NB4 (cell line): Measurements from ENCODE around the gene GNAO1.

ENCODE experiments used
- DNase-seq: peaks from one replicate; pipeline ENCODE4 v3.0.0; 2010; ENCODE audit warnings: low read depth
- H3K4me3 ChIP-seq: one replicate; pipeline ENCODE4 v1.5.1; 2011; ENCODE audit warnings: mild to moderate bottlenecking, low read depth, low read length, moderate library complexity
- MYC ChIP-seq: IDR thresholded peaks from 2 replicates; pipeline ENCODE4 v1.6.1; 2011; ENCODE audit warnings: low read depth, low read length
- POLR2A ChIP-seq: IDR thresholded peaks from 2 replicates; pipeline ENCODE4 v1.6.1; 2011; ENCODE audit warnings: mild to moderate bottlenecking; ENCODE audit not compliant: insufficient read length; ENCODE audit errors: extremely low read depth
- TF ChIP-seq, protein P1 (sequence below): IDR thresholded peaks from one replicate; pipeline ENCODE4 v1.5.1; 2012; ENCODE audit warnings: low read depth, low read length
- TF ChIP-seq, protein P2 (sequence below): IDR thresholded peaks from 2 replicates; pipeline ENCODE4 v1.6.1; 2011; ENCODE audit warnings: low read depth, low read length

The GNAO1 gene

DNA sequence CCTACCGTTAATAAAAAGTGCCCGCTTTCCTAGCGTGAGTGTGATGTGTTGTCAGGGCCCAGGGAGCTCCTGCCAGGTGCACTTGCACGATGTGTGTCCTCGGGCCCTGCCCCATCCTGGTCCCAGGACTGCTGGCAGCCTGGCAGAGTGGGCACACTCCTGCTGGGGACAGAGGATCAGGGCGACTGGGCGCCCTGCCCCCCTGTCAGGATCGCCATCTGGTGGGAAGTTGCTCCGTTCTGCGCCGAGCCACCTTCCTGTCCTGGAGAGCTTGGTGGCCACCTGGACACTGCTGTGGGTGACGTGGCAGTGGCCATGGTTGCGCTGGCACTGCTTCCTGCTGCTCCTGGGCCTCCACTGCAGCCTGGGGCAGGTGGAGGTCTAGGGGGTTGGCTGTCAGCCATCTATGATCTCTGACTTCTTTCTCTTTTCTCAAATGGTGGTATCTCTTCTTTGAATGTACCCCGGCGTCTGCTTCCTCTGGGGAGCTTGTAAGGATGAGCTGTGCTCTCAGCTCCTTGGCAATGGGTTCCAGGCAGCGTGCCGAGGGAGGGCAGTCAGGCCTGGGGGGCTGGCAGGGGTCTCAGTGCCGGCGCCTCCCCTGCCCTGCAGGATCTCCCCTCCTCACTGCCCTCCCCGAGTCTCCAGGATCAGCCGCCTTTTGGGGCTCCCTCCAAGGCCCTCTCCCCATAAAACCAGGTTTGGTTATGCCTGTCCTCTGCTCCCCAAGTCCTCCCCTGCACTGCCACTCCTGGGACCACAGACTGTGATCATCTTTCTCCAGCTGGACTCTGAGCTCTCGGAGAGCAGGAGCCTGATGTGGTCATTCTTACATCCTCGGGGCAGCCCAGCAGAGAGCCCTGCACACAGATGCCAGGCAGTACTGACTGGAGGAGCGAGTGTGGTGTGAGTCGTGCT is 157.1 kb downstream of the GNAO1 start:
- DNase-seq, result no peak
- no peak overlapping the region for H3K4me3 ChIP-seq
- TF ChIP-seq POLR2A (no peak), MYC (no peak)
- TF ChIP-seq, protein P1, sequence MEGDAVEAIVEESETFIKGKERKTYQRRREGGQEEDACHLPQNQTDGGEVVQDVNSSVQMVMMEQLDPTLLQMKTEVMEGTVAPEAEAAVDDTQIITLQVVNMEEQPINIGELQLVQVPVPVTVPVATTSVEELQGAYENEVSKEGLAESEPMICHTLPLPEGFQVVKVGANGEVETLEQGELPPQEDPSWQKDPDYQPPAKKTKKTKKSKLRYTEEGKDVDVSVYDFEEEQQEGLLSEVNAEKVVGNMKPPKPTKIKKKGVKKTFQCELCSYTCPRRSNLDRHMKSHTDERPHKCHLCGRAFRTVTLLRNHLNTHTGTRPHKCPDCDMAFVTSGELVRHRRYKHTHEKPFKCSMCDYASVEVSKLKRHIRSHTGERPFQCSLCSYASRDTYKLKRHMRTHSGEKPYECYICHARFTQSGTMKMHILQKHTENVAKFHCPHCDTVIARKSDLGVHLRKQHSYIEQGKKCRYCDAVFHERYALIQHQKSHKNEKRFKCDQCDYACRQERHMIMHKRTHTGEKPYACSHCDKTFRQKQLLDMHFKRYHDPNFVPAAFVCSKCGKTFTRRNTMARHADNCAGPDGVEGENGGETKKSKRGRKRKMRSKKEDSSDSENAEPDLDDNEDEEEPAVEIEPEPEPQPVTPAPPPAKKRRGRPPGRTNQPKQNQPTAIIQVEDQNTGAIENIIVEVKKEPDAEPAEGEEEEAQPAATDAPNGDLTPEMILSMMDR, result no peak
- TF ChIP-seq, protein P2, sequence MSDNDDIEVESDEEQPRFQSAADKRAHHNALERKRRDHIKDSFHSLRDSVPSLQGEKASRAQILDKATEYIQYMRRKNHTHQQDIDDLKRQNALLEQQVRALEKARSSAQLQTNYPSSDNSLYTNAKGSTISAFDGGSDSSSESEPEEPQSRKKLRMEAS, result no peak

DNA sequence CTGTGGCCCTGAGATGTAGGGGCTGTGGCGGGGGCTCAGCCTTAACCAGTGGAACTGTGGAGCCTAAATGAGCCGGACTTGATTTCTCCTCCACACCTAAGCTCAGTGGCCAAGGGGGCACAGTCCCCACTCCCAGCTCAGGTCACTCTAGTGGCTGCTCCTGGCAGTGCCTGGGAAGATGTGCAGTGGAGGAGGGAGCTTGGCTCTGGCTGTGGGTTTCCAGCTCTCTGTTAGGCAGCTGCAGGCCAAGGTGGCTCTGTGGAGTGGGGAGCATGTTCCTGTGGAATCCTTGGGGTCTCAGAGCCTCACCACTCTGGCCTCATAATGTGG is 157.8 kb downstream of the GNAO1 start:
- TF ChIP-seq, protein P2, result no peak
- TF ChIP-seq, protein P1, result no peak
- TF ChIP-seq MYC (no peak), POLR2A (no peak)
- no peak overlapping the region for H3K4me3 ChIP-seq
- no peak for DNase-seq

DNA sequence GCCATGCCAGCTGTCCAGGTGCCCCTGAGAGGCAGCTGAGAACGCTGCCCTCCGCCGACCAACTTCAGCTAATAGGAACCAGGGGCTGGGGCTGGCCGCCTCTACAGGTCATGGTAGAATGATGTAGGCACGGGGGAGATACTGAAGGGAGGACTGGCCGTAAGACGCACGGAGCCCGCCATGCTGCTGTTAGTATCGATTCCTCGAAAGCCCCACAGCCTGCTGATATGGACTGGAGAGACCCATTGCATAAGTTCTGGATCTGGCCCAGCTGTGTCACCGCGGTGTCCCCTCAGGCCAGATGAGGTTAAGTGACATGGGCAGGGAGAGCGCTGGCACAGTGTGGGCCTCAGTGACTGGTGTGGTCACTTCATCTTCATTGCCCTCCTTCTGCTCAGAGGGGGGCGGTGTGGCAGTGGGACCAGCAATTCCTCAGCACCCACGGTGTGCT is 158.4 kb downstream of the GNAO1 start:
- no peak overlapping the region for H3K4me3 ChIP-seq
- DNase-seq, result no peak
- TF ChIP-seq, protein P1, result no peak
- TF ChIP-seq MYC (no peak), POLR2A (no peak)
- TF ChIP-seq, protein P2, result no peak

DNA sequence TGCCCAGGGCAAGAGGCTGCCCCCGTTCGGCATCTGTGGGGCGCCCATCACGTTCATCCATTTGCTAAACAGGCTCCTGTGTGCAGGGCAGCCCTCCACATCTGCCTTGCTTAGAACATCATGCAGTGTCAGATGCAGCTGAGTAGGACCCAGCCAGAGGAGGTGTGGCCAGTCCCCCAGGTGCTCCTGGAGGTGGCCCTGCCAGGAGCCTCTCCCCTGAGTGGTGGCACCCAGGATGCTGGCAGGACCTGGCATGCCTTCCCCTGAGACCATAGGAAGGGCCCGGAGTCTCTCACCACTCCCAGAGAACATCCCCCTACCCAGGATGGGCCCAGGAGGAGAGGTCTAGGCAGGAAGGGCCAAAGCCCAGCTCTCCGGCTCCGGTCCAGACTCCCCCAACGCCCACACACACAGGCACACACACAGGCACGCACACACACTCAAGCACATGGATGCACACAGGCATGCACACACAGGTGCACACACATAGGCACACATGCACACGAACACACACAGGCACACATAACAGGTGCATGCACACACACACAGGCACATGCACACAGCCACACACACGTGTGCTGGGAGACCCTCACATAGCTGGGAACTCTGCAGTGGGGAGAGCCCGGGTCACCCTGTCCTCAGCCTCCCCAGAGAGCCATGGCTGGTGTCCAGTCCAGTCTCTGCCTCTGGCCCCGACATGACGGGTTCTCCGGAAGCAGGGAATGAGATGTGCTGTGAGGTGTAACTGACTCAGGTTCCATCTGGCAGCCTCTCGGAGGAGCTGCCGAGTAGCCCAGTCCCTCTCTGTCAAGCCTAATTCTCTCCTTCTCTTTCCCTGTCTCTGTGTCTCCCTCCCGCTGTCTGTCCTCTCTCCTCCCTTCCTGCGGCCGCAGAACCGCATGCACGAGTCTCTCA is 159.5 kb downstream of the GNAO1 start:
- DNase-seq, result no peak
- TF ChIP-seq, protein P2, result no peak
- TF ChIP-seq POLR2A (no peak), MYC (no peak)
- TF ChIP-seq, protein P1, result no peak

DNA sequence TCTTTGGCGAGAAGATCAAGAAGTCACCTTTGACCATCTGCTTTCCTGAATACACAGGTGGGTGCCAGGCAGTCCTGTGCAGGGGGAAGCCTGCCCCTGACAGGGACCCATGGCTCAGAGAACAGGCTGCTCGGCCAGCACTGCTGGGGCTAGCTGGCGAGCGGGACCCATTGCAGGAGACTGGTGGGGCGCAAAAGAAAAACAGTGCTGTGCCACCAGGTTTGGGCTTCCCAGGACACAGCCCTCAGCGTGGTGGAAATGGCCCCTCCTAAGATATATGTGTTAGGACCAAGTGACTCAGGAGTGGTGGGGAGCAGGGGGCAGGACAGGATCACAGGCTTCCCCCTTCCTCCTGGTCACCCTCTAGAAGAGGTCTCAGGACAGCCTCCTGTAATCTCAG is 160.2 kb downstream of the GNAO1 start:
- DNase-seq, result no peak
- TF ChIP-seq MYC, result no peak
- TF ChIP-seq, protein P2, result no peak
- TF ChIP-seq POLR2A, result no peak
- TF ChIP-seq, protein P1, result no peak
- H3K4me3 ChIP-seq, result no peak overlapping the region

More for the DNA sequence above, 159.5 kb downstream of the GNAO1 start:
- H3K4me3 ChIP-seq, result no peak overlapping the region
